Prostate gland (tissue), 2 donors: Measurements from ENCODE around the gene KIF2A.

ENCODE experiments used
- POLR2A ChIP-seq: fragments of 450-650 bp; IDR thresholded peaks from one replicate; pipeline ENCODE4 v1.6.1; 2016; ENCODE audit warnings: antibody characterized with exemption, mild to moderate bottlenecking
- POLR2AphosphoS5 ChIP-seq: sonication (generic); formaldehyde crosslinking; IDR thresholded peaks from one replicate; pipeline ENCODE4 v1.6.1; 2017; ENCODE audit warnings: antibody characterized with exemption
- TF ChIP-seq, protein P1 (sequence below), 4 experiments: fragments of 200-600 bp in 2 of 4; fragments of 450-650 bp in 2 of 4; sonication (generic) in 2 of 4; IDR thresholded peaks; 1 replicate in 3 of 4; 2 replicates in 1 of 4; pipeline ENCODE4 v1.5.1; 2016 to 2019; ENCODE audit warnings: antibody characterized with exemption in 4 of 4, mild to moderate bottlenecking in 2 of 4, moderate library complexity in 2 of 4

DNA sequence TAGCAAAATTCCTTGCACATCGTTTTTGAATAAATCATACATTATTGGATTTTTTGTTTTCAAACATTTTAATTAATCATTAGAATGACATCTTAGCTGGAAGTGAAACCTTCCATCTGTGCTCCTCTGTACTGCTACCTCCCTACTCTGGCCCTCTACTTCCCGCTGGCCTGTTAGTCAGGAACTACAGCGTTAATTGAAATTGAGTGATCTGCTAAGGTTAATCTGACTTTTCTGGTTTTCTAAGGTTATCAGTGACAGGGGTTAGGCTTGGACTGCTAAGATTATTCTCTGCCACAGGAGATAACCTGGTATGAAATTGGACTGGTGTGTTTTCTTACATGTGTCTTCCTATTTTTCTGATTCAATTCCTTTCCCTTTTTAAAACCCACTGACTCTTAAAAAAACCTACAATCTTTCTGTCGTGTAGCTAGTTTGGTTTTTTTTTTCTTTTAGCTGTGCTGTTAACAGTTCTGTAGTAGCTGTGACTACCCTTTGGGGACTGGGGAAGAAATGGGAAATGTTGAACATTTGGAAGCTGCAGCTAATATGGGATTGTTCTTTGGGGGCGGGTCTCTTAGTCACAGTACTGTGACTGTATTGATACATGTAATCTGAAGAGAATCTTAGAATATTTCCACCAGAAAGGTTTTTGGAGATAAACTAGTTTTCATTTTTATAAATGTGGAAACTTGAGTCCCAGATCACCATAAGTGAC is 4.6 kb downstream of the KIF2A start:
- TF ChIP-seq, protein P1, sequence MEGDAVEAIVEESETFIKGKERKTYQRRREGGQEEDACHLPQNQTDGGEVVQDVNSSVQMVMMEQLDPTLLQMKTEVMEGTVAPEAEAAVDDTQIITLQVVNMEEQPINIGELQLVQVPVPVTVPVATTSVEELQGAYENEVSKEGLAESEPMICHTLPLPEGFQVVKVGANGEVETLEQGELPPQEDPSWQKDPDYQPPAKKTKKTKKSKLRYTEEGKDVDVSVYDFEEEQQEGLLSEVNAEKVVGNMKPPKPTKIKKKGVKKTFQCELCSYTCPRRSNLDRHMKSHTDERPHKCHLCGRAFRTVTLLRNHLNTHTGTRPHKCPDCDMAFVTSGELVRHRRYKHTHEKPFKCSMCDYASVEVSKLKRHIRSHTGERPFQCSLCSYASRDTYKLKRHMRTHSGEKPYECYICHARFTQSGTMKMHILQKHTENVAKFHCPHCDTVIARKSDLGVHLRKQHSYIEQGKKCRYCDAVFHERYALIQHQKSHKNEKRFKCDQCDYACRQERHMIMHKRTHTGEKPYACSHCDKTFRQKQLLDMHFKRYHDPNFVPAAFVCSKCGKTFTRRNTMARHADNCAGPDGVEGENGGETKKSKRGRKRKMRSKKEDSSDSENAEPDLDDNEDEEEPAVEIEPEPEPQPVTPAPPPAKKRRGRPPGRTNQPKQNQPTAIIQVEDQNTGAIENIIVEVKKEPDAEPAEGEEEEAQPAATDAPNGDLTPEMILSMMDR (IDR thresholded peaks at IDR 0.05), result no peak
- TF ChIP-seq POLR2A (no peak), POLR2AphosphoS5 (no peak)
